ENCODE results near the gene TMEM63A. TPM values are rescaled to one million over a fixed set of nuclear protein-coding genes. Genes with fewer than 3 reads are reported as not detected.

Gene TMEM63A
- polyA plus RNA-seq, 1 donor from 2014 or later = not detected

- Histone ChIP-seq H3K27me3 (ENCODE audit: insufficient read depth, low read depth, low read length) (peaks cover 37% of the 10 kb centered on the region), H3K27ac (ENCODE audit: low read length) (no peak overlapping the region)
- TF ChIP-seq EP300 (conservative IDR thresholded peaks at IDR 0.05; ENCODE audit: poor library complexity, severe bottlenecking) (no peak), EZH2 (IDR thresholded peaks at IDR 0.05; ENCODE audit: borderline replicate concordance, insufficient read depth, low read length, poor library complexity, severe bottlenecking) (peak; percentile 10), CTCF (IDR thresholded peaks at IDR 0.05; ENCODE audit: poor library complexity, severe bottlenecking) (no peak), RAD21 (conservative IDR thresholded peaks at IDR 0.05) (no peak)
Measured at GRCh38 chr1:225882694-225883615, 775 bp upstream of the TMEM63A start.

GRCh38 chr1:225881081-225881958 is 860 bp downstream of the TMEM63A start:
- TF ChIP-seq RAD21 (conservative IDR thresholded peaks at IDR 0.05) = no peak
- no peak for TF ChIP-seq CTCF (IDR thresholded peaks at IDR 0.05; ENCODE audit: poor library complexity, severe bottlenecking)
- no peak for TF ChIP-seq SMC3 (conservative IDR thresholded peaks at IDR 0.05; ENCODE audit: poor library complexity)
- TF ChIP-seq MXI1 (conservative IDR thresholded peaks at IDR 0.05; ENCODE audit: poor library complexity, severe bottlenecking) = no peak
- no peak for TF ChIP-seq TAF1 (IDR thresholded peaks at IDR 0.05; ENCODE audit: low read depth)
- no peak for TF ChIP-seq REST (IDR thresholded peaks at IDR 0.05; ENCODE audit: borderline replicate concordance)
- TF ChIP-seq POLR2AphosphoS5 (IDR thresholded peaks at IDR 0.05) = no peak
- TF ChIP-seq EP300 (conservative IDR thresholded peaks at IDR 0.05; ENCODE audit: poor library complexity, severe bottlenecking) = no peak
- no peak for TF ChIP-seq EZH2 (IDR thresholded peaks at IDR 0.05; ENCODE audit: borderline replicate concordance, insufficient read depth, low read length, poor library complexity, severe bottlenecking)
- Histone ChIP-seq H2AFZ (ENCODE audit: low read depth, low read length) (no peak overlapping the region), H3K9ac (ENCODE audit: low read length) (no peak overlapping the region), H4K20me1 (ENCODE audit: insufficient read depth) (no peaks in the 10 kb centered on the region), H3K27ac (ENCODE audit: low read length) (no peak overlapping the region), H3F3A (ENCODE audit: insufficient read depth, low read length, poor library complexity, severe bottlenecking) (no peaks in the 10 kb centered on the region), H3K79me2 (replicated peaks; ENCODE audit: insufficient read depth, low read length) (no peaks in the 10 kb centered on the region), H3K27me3 (ENCODE audit: insufficient read depth, low read depth, low read length) (peaks cover 37% of the 10 kb centered on the region), H3K9me2 (ENCODE audit: insufficient read depth, low read length) (no peaks in the 10 kb centered on the region), H3K9me3 (ENCODE audit: low read length) (no peaks in the 10 kb centered on the region), H3K4me3 (ENCODE audit: low read length) (peak overlapping the region; percentile 61), H3K4me2 (ENCODE audit: low read length) (no peak overlapping the region), H3K36me3 (ENCODE audit: insufficient read depth, low read length) (no peaks in the 10 kb centered on the region)

More at GRCh38 chr1:225882694-225883615, 775 bp upstream of the TMEM63A start:
- H3K36me3 ChIP-seq (ENCODE audit: insufficient read depth, low read length) = no peaks in the 10 kb centered on the region
- H3K9ac ChIP-seq (ENCODE audit: low read length) = no peak overlapping the region
- no peaks in the 10 kb centered on the region for H3K9me2 ChIP-seq (ENCODE audit: insufficient read depth, low read length)
- no peak overlapping the region for H3K4me2 ChIP-seq (ENCODE audit: low read length)
- no peaks in the 10 kb centered on the region for H3K9me3 ChIP-seq (ENCODE audit: low read length)
- H2AFZ ChIP-seq (ENCODE audit: low read depth, low read length) = no peak overlapping the region
- H3K4me3 ChIP-seq (ENCODE audit: low read length) = peak overlapping the region; percentile 61
- H4K20me1 ChIP-seq (ENCODE audit: insufficient read depth) = no peaks in the 10 kb centered on the region
- no peaks in the 10 kb centered on the region for H3F3A ChIP-seq (ENCODE audit: insufficient read depth, low read length, poor library complexity, severe bottlenecking)
- H3K79me2 ChIP-seq (replicated peaks; ENCODE audit: insufficient read depth, low read length) = no peaks in the 10 kb centered on the region
